GM08714 (cell line): Measurements from ENCODE around the gene INTS14.
"Not testable (repeated sequence)": the region's sequence is repeated elsewhere in the genome, so short reads cannot be mapped to it uniquely, and the experiment has no call there.

Source experiments
- H3K4me3 ChIP-seq: fragments of 200-500 bp; sonication (Bioruptor generic); 2 replicates; pipeline ENCODE4 v1.5.1; 2014; ENCODE audit warnings: mild to moderate bottlenecking, low read length, inconsistent platforms
- ZNF274 ChIP-seq: IDR thresholded peaks from 2 replicates; pipeline ENCODE4 v1.6.1; 2012; ENCODE audit warnings: mild to moderate bottlenecking, low read depth, low read length

INTS14 gene

DNA sequence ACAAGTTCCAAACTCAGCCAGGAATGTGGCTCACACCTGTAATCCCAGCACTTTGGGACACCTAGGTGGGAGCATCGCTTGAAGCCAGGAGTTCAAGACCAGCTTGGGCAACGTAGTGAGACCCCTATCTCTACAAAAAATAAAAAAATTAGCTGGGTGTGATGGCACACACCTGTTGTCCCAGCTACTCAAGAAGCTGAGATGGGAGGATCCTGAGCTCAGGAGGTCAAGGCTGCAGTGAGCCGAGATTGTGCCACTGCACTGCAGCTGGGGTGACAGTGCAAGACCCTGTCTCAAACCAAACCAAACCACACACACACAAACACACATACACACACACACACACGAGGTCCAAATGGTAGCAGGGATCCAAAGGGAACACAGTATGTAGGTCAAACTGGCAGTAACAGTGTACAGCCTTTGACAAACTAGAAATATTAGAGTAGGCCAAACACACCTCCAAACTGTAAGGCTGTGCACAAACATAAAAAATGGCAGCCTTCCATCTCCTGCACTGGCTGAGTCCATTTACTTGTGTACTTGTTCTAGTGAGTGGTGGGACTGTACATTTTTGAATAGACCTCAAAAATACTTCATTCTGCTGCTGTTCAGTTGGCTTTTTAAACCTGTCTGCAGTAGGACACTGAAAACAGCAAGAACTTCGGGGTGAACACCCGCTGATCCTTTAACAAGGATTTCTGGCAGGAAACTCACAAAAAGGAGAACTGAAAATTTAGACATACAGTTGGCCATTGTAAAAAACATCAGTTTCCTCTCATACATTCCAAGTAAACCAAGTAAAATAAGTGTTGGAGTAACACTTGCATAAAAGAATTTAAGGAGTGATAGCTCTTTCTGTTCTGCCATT is 33.6 kb downstream of the INTS14 start:
- TF ChIP-seq ZNF274 = no peak

DNA sequence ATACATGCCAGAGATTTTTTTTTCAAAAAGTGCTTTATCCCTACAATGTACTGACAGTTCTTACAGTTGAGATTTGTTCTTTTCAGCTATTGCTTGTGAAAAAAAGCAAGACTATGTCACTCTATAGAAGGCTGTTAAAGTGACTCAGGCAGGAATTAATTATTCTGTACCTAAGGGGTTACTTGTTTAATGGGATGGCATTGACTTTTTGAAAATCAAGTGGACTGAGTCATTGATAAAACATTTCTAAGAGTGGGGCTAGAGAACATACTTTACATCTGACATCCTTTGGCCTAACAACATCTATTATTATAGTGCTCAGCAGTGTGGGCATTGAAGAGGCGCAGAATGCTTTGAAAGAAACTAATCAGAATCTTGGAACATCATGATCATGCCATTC is 34.3 kb downstream of the INTS14 start:
- H3K4me3 ChIP-seq = no peak overlapping the region
- no peak for TF ChIP-seq ZNF274

More for the DNA sequence above, 33.6 kb downstream of the INTS14 start:
- H3K4me3 ChIP-seq = no peak overlapping the region

DNA sequence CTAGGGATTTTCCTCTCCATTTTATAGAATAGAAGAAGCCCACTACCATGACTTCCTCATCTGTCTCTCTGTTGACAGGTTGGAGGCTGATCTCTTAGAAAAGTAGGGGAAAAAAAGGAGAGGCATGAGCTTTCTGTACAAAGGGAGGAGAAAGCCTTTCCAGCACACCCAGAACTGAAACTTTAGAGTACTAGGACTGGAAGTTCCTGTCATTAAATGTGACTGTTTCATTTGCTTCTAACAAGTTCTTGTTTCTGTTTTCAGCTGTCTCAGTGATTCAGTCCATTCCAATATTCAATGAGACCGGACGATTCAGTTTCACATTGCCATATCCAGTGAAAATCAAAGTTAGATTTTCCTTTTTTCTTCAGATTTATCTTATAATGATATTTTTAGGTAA is 39.0 kb downstream of the INTS14 start:
- no peak for TF ChIP-seq ZNF274
- H3K4me3 ChIP-seq = no peak overlapping the region

DNA sequence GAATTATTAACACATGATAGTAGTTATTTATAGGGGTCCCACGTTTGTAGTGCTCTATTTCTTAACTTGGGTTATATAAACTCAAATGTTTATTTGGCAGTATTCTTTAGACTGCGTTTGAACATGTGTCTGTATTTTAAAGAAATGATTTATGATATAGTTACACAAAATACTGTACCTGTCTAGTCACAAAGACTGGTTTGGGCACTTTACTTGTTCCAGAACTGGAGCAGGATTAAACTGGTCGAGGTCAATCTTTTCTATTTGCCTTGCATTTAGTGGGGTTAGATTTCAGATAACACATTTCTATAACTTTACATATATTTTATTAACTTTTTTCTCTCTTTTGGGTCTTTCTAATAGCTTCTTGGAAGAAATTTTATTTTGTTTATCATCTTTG is 41.2 kb downstream of the INTS14 start:
- no peak for TF ChIP-seq ZNF274
- H3K4me3 ChIP-seq = no peak overlapping the region

DNA sequence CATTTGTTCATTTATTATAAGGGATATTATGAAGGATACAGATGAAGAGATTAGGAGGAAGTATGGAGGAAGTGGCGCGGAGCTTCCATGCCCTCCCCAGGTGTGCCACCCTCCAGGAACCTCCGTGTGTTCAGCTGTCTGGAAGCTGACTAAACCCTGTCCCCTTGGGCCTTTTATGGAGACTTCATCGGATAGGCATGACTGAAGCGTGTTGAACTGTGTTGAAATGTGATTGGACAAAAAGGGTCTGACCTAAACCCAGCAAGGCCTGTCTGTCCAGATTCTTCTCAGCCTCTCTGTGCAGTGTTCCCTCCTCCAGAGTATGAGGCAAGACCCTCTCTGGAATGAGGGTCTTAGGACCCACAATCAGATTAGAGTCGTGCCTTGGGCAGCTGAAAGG is 49.0 kb downstream of the INTS14 start:
- H3K4me3 ChIP-seq = no peak overlapping the region
- no peak for TF ChIP-seq ZNF274

DNA sequence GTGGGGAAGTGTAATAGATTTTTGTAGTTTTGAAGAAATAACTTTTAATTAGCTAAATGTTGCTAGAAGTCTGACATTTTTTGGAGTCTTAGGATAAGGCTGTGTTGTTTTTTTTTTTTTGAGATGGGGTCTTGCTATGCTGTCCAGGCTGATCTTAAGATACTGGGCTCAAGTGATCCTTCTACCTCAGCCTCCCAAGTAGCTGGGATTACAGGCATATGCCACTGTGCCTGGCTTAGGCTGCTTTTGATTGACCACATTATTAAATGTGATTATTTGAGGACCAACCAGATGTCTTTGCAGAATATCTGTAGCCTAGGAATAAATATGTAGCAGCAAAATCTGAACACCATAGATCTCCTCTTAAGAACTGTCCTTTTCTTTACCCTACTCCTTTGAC is 51.0 kb downstream of the INTS14 start:
- H3K4me3 ChIP-seq = no peak overlapping the region
- TF ChIP-seq ZNF274 = no peak

GRCh38 chr15:65558997-65559760 is 51.8 kb downstream of the INTS14 start:
- no peak overlapping the region for H3K4me3 ChIP-seq
- TF ChIP-seq ZNF274 = no peak

- no peak overlapping the region for H3K4me3 ChIP-seq
- TF ChIP-seq ZNF274 = no peak
Observed at GRCh38 chr15:65558336-65558735, 52.6 kb downstream of the INTS14 start.

- no peak for TF ChIP-seq ZNF274
- H3K4me3 ChIP-seq = no peak overlapping the region
Observed at GRCh38 chr15:65556622-65557021, 54.3 kb downstream of the INTS14 start.

DNA sequence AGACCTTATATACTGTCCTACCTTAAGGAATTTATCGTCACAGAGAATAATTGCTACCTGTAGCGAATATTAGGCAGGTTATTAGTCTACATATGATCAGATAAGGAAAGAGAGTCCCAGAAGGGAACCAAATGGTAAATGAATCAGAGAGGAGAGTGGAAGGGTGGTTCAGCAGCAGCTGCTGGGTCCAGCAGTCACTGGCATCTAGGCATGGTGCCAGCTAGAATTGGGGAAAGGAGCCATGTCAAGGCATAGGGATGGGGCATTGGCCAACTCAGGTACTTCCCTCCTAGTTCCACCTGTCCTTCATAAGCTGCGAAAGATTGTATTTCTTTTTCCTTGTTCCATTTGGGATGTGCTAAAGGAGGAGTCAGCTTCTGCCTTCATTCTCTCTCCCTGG is 57.2 kb downstream of the INTS14 start:
- no peak for TF ChIP-seq ZNF274
- no peak overlapping the region for H3K4me3 ChIP-seq

DNA sequence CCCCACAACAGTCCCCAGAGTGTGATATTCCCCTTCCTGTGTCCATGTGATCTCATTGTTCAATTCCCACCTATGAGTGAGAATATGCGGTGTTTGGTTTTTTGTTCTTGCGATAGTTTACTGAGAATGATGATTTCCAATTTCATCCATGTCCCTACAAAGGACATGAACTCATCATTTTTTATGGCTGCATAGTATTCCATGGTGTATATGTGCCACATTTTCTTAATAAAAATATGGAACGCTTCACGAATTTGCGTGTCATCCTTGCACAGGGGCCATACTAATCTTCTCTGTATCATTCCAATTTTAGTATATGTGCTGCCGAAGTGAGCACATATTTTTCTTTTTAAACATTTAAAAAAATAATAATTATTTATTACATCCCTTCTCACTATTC is 58.1 kb downstream of the INTS14 start:
- H3K4me3 ChIP-seq = not testable (repeated sequence)

DNA sequence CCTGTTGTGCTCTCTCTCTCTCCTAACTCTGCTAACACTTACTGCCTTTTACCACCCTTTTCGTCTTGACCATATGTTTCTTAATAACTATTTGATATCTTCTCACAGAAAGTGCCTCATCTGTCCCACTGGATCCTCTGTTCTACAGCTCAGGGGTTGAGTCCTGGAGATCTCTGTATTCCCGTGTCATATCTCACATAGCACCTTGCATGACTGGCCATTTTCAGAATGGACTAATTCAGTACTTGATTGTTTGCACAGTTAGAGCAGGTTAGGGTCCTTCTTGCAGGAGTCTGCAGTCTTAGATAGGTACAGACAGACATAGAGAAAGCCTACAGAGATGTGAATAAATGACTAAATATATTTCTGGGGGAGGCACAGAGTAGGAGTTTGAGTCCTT is 59.7 kb downstream of the INTS14 start:
- no peak for TF ChIP-seq ZNF274
- H3K4me3 ChIP-seq = no peak overlapping the region

DNA sequence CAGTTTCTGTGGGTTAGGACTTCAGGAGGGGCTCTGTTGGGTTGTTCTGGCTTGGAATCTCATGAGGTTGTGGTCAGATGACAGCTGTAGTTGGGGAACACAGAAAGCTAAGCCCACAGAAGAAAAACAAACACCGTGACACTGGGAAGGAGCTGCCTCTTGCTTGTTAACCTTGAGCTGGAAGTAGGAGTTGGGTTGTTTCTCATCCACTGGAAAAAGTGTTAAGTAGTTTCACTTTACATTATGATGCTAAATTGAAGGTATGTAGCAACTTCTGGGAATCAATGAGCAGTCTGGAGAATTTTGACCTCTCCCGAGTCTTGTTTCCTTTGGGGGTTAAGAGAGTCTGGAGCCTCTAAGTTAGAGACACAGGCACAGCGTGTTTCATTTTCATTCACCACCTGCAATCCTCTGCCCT is 60.2 kb downstream of the INTS14 start:
- H3K4me3 ChIP-seq = no peak overlapping the region
- TF ChIP-seq ZNF274 = no peak

DNA sequence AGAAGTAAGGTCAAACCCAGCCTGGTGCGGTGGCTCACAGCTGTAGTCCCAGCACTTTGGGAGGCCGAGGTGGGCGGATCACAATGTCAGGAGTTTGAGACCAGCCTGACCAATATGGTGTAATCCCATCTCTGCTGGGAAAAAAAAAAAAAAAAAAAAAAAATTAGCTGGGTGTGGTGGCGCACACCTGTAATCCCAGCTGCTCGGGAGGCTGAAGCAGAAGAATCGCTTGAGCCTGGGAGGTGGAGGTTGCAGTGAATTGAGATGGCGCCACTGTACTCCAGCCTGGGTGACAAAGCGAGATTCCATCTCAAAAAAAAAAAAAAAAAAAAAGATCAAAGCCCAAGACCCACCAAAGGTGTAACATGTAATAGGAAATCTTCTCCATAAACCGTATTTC is 61.6 kb downstream of the INTS14 start:
- H3K4me3 ChIP-seq = not testable (repeated sequence)

DNA sequence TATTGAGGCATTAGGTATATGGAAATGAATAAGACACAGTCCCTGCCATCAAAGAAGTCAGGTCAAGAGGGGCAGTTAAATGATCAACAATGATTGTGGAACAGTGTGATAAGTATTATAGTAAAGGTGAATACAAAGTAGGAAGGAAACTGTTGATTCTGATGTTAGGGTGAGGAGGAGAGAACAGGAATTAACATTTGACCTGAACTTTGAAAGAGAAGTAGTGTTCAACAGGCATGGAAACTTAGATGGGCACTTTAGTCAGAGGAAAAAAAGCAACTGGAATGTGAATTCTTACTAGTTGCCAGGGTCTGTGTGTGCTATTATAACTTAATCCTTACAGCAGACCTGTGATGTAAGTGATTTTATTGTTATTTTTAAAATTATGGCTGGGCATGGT is 63.1 kb downstream of the INTS14 start:
- H3K4me3 ChIP-seq = no peak overlapping the region
- no peak for TF ChIP-seq ZNF274
